ENCODE measurements around the gene STK16.

STK16 gene

DNA sequence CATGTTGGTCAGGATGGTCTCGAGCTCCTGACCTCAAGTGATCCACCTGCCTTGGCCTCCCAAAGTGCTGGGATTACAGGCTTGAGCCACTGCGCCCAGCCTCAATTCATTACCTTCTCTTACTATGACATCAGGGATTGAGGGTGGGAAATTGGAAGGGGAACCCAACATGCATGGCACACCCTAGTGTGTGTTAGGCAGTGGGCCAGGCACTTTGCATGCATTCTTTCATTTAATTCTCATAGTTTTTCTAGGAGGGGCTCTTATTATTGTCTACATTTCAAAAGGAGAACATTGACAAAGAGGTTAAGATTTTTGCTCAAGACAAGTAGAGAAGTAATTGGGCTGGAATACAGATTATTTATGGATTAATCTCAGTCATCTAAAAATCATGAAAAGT is 23.0 kb downstream of the STK16 start:
- Mint-ChIP-seq H3K4me3 (no peak overlapping the region), H3K36me3 (no peaks in the 10 kb centered on the region), H3K27me3 (no peaks in the 10 kb centered on the region), H3K4me1 (peaks cover 16% of the 10 kb centered on the region), H3K9me3 (no peaks in the 10 kb centered on the region), H3K27ac (no peak overlapping the region)
- ATAC-seq = no peak

DNA sequence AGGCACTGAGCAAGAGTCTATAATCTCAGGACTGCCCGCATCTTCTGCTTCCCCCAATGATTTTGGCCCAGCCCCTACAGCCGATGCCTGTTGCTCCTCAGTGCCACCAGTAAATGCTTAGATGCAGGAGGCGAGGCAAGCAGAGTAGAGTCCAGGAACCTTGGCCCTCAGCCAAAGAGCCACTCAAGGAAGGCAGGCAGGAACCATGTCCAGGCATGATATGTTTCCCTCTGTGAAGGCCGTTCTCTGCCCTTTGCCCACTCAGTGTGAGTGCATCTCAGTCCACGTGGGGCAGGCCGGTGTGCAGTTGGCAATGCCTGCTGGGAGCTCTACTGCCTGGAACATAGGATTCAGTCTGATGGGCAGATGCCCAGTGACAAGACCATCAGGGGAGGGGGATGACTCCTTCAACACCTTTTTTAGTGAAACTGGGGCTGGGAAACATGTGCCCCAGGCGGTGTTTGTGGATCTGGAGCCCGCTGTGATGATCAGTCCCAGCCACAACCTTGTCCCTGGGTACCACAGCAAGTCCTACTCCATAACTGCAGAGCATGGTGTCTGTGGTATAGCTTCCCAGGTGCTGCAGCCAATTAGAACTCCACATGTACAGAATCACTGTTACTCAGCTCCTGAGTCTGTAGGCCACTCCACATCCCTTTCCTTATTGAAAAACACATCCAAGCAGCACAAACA is 24.2 kb downstream of the STK16 start:
- Mint-ChIP-seq H3K27me3 (no peaks in the 10 kb centered on the region), H3K27ac (no peak overlapping the region)
- no peak for ATAC-seq

DNA sequence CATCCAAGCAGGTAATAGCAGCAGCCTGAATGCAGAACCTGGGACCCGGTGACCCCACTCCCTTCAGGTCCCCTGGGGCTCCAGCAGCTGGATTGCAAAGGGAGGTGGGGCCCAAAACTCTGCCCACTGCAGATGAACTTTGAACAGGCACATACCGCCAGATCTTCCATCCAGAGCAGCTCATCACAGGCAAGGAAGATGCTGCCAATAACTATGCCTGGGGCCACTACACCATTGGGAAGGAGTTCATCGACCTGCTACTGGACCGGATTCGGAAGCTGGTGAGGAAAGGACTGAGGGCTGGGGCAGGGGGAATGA is 24.7 kb downstream of the STK16 start:
- Mint-ChIP-seq H3K36me3 (no peaks in the 10 kb centered on the region), H3K27ac (no peak overlapping the region), H3K27me3 (no peaks in the 10 kb centered on the region), H3K4me3 (no peak overlapping the region), H3K9me3 (no peaks in the 10 kb centered on the region), H3K4me1 (peaks cover 31% of the 10 kb centered on the region)
- no peak for ATAC-seq

More for the DNA sequence above, 24.2 kb downstream of the STK16 start:
- H3K4me1 Mint-ChIP-seq = peaks cover 26% of the 10 kb centered on the region
- H3K9me3 Mint-ChIP-seq = no peaks in the 10 kb centered on the region
- H3K36me3 Mint-ChIP-seq = no peaks in the 10 kb centered on the region
- no peak overlapping the region for H3K4me3 Mint-ChIP-seq

- H3K27ac Mint-ChIP-seq = no peak overlapping the region
- H3K27me3 Mint-ChIP-seq = no peaks in the 10 kb centered on the region
- no peaks in the 10 kb centered on the region for H3K9me3 Mint-ChIP-seq
- H3K4me3 Mint-ChIP-seq = no peak overlapping the region
- no peaks in the 10 kb centered on the region for H3K36me3 Mint-ChIP-seq
- H3K4me1 Mint-ChIP-seq = peaks cover 31% of the 10 kb centered on the region
- ATAC-seq = no peak
Observed at GRCh38 chr2:219271021-219271420, 25.7 kb downstream of the STK16 start.

- no peak for ATAC-seq
- Mint-ChIP-seq H3K27me3 (no peaks in the 10 kb centered on the region), H3K4me3 (no peak overlapping the region), H3K4me1 (peaks cover 35% of the 10 kb centered on the region), H3K36me3 (no peaks in the 10 kb centered on the region), H3K27ac (no peak overlapping the region), H3K9me3 (no peaks in the 10 kb centered on the region)
Observed at GRCh38 chr2:219272356-219272755, 27.1 kb downstream of the STK16 start.

DNA sequence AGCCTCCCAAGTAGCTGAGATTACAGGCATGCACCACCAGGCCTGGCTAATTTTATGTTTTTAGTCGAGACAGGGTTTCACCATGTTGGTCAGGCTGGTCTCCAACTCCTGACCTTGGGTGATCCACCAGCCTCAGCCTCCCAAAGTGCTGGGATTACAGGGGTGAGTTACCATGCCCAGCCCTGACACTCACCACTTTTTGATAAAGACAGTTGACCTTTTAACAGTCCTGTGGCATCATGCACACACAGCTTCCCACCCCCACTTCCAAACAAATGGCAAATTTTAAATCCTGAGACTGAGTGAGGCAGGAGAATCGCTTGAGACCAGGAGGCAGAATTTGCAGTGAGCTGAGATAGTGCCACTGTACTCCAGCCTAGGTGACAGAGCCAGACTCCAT is 27.7 kb downstream of the STK16 start:
- Mint-ChIP-seq H3K4me1 (peaks cover 42% of the 10 kb centered on the region), H3K36me3 (no peaks in the 10 kb centered on the region), H3K27me3 (no peaks in the 10 kb centered on the region), H3K4me3 (no peak overlapping the region), H3K9me3 (no peaks in the 10 kb centered on the region), H3K27ac (no peak overlapping the region)
- no peak for ATAC-seq

GRCh38 chr2:219273937-219274336 is 28.7 kb downstream of the STK16 start:
- H3K36me3 Mint-ChIP-seq = no peaks in the 10 kb centered on the region
- no peak for ATAC-seq
- no peak overlapping the region for H3K4me3 Mint-ChIP-seq
- no peaks in the 10 kb centered on the region for H3K27me3 Mint-ChIP-seq
- H3K27ac Mint-ChIP-seq = no peak overlapping the region
- no peaks in the 10 kb centered on the region for H3K9me3 Mint-ChIP-seq
- H3K4me1 Mint-ChIP-seq = peaks cover 51% of the 10 kb centered on the region

GRCh38 chr2:219274361-219274921 is 29.2 kb downstream of the STK16 start:
- no peak for ATAC-seq
- H3K27ac Mint-ChIP-seq = peak overlapping the region; percentile 17
- H3K27me3 Mint-ChIP-seq = no peaks in the 10 kb centered on the region
- peaks cover 52% of the 10 kb centered on the region for H3K4me1 Mint-ChIP-seq
- no peak overlapping the region for H3K4me3 Mint-ChIP-seq
- H3K9me3 Mint-ChIP-seq = no peaks in the 10 kb centered on the region
- H3K36me3 Mint-ChIP-seq = no peaks in the 10 kb centered on the region

DNA sequence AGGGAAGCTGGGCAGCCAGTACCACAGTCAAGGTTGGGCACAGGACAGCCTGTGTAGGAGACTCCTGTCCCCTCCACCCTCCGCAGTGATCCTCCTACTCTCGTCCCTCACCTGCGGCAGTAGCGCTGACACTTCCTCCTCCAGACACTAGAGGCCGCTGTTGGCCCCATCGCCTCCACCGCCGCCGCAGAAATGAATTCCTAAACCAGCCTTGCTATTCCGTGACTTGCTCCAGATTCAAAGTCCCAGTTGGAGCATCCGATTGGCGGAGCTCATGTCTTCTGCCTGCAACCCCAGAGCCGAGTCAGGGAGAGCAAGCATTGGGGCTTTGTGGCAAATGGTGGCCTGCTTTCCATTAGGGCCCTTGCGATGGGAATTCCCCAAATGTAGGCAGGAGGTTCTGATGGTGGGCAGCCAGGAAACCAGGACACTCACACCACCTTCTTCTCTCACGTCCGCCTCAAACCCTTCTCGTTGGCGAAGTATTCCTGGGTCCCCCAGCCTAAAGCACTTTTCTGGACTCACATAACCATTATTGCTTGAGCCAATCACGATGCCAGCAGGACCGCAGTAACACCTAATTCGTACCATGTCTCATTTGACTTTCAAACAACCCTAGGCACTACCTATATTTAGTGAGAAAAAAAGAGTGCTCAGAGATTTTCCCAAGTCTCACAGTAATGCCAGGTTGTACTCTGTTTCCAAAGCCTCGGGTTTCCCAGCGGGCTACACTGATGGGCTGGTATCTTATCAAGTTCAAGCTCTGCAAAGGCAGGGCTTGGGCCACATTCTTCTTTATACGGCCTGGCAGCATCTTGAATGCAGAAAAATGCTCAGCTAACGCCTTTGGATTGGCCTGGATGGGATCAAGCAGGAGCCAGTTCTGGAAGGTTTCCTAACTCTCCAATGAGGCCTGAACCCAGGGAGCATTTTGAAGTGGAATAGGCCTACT is 32.7 kb downstream of the STK16 start:
- no peaks in the 10 kb centered on the region for H3K9me3 Mint-ChIP-seq
- peak overlapping the region; percentile 96 for H3K27ac Mint-ChIP-seq
- H3K4me1 Mint-ChIP-seq = peaks cover 63% of the 10 kb centered on the region
- H3K4me3 Mint-ChIP-seq = peak overlapping the region; percentile 96
- peak; percentile 45 for ATAC-seq
- H3K36me3 Mint-ChIP-seq = peaks cover 23% of the 10 kb centered on the region
- H3K27me3 Mint-ChIP-seq = no peaks in the 10 kb centered on the region

GRCh38 chr2:219278655-219279150 is 33.4 kb downstream of the STK16 start:
- Mint-ChIP-seq H3K9me3 (no peaks in the 10 kb centered on the region), H3K27me3 (no peaks in the 10 kb centered on the region), H3K27ac (peak overlapping the region; percentile 96), H3K4me3 (peak overlapping the region; percentile 96), H3K4me1 (peaks cover 65% of the 10 kb centered on the region), H3K36me3 (peaks cover 27% of the 10 kb centered on the region)
- ATAC-seq = peak; percentile 0

GRCh38 chr2:219279151-219279915 is 34.1 kb downstream of the STK16 start, which contains the start of gene DNAJB2:
DNAJB2 (plus strand) TSS chr2:219279366; CDS start chr2:219279834, 468 bp downstream.
- no peaks in the 10 kb centered on the region for H3K9me3 Mint-ChIP-seq
- peaks cover 27% of the 10 kb centered on the region for H3K36me3 Mint-ChIP-seq
- H3K27me3 Mint-ChIP-seq = no peaks in the 10 kb centered on the region
- H3K4me3 Mint-ChIP-seq = peak within 1 kb of the TSS; percentile 96
- peaks cover 59% of the 10 kb centered on the region for H3K4me1 Mint-ChIP-seq
- peak within 1 kb of the TSS; percentile 96 for H3K27ac Mint-ChIP-seq
- ATAC-seq = peak; percentile 93

GRCh38 chr2:219279916-219280516 is 34.7 kb downstream of the STK16 start:
- Mint-ChIP-seq H3K27ac (peak overlapping the region; percentile 96), H3K9me3 (no peaks in the 10 kb centered on the region), H3K36me3 (peaks cover 27% of the 10 kb centered on the region), H3K27me3 (no peaks in the 10 kb centered on the region), H3K4me1 (peaks cover 52% of the 10 kb centered on the region), H3K4me3 (peak overlapping the region; percentile 96)
- ATAC-seq = no peak

- no peaks in the 10 kb centered on the region for H3K9me3 Mint-ChIP-seq
- H3K27ac Mint-ChIP-seq = peak overlapping the region; percentile 96
- H3K27me3 Mint-ChIP-seq = no peaks in the 10 kb centered on the region
- H3K4me3 Mint-ChIP-seq = peak overlapping the region; percentile 96
- peaks cover 58% of the 10 kb centered on the region for H3K4me1 Mint-ChIP-seq
- ATAC-seq = no peak
- peaks cover 33% of the 10 kb centered on the region for H3K36me3 Mint-ChIP-seq
Observed at GRCh38 chr2:219280651-219281050, 35.4 kb downstream of the STK16 start.

- peaks cover 41% of the 10 kb centered on the region for H3K36me3 Mint-ChIP-seq
- H3K9me3 Mint-ChIP-seq = no peaks in the 10 kb centered on the region
- peak overlapping the region; percentile 96 for H3K27ac Mint-ChIP-seq
- no peak for ATAC-seq
- peaks cover 66% of the 10 kb centered on the region for H3K4me1 Mint-ChIP-seq
- no peaks in the 10 kb centered on the region for H3K27me3 Mint-ChIP-seq
- no peak overlapping the region for H3K4me3 Mint-ChIP-seq
Observed at GRCh38 chr2:219281588-219281987, 36.3 kb downstream of the STK16 start.

Measured in stimulated activated memory B cell treated with anti-CD40 and anti-IgM and Interleukin-4, amounts not matched to agents 10 μg/mL and 1 μg/mL and 100 μg/mL, for 72 hours (primary cell).